Neural crest cell (in vitro differentiated cells): ENCODE measurements around the gene TMEM129. TPM values are rescaled to one million over a fixed set of nuclear protein-coding genes. Genes with fewer than 3 reads are reported as not detected.

ENCODE experiments used
- DNase-seq: peaks from one replicate; pipeline ENCODE4 v3.0.0; 2021; ENCODE audit warnings: low read depth, mixed read lengths, low spot score
- H3K27ac Mint-ChIP-seq: one replicate; pipeline ENCODE4 v1.8.0; 2021; ENCODE audit warnings: mild to moderate bottlenecking, mixed read lengths; ENCODE audit not compliant: unreplicated experiment
- H3K27me3 Mint-ChIP-seq: 2 replicates; pipeline ENCODE4 v1.8.0; 2021; ENCODE audit warnings: low read depth, mild to moderate bottlenecking, mixed read lengths
- H3K36me3 Mint-ChIP-seq: 2 replicates; pipeline ENCODE4 v1.8.0; 2021; ENCODE audit warnings: low read depth, mild to moderate bottlenecking, mixed read lengths
- H3K4me1 Mint-ChIP-seq: 2 replicates; pipeline ENCODE4 v1.8.0; 2021; ENCODE audit warnings: mixed read lengths
- H3K4me3 Mint-ChIP-seq: one replicate; pipeline ENCODE4 v1.8.0; 2021; ENCODE audit warnings: mild to moderate bottlenecking, mixed read lengths
- H3K9me3 Mint-ChIP-seq: 2 replicates; pipeline ENCODE4 v1.8.0; 2021; ENCODE audit warnings: mixed read lengths
- CTCF ChIP-seq: fragments of 200-600 bp; sonication (generic); conservative IDR thresholded peaks from 2 replicates; pipeline ENCODE4 v1.5.0; 2021; ENCODE audit warnings: antibody characterized with exemption, mild to moderate bottlenecking
- total RNA-seq: library from RNA; stranded (reverse); gene quantifications from 2 replicates; pipeline ENCODE4 v1.2.1, GENCODE V29; 2021

TMEM129 gene
- total RNA-seq, 1 donor from 2014 or later = 37.4 TPM

- DNase-seq = no peak
- Mint-ChIP-seq H3K4me3 (no peak overlapping the region), H3K27ac (no peak overlapping the region), H3K4me1 (no peaks in the 10 kb centered on the region), H3K36me3 (peaks cover 3% of the 10 kb centered on the region), H3K27me3 (no peaks in the 10 kb centered on the region), H3K9me3 (no peaks in the 10 kb centered on the region)
- TF ChIP-seq CTCF = no peak
Observed at GRCh38 chr4:1745697-1746096, 24.6 kb upstream of the TMEM129 start.

GRCh38 chr4:1745165-1745564 is 24.0 kb upstream of the TMEM129 start:
- H3K36me3 Mint-ChIP-seq = peaks cover 3% of the 10 kb centered on the region
- no peak for TF ChIP-seq CTCF
- no peaks in the 10 kb centered on the region for H3K9me3 Mint-ChIP-seq
- no peak for DNase-seq
- no peaks in the 10 kb centered on the region for H3K27me3 Mint-ChIP-seq
- H3K4me1 Mint-ChIP-seq = no peaks in the 10 kb centered on the region
- no peak overlapping the region for H3K4me3 Mint-ChIP-seq
- no peak overlapping the region for H3K27ac Mint-ChIP-seq

- no peak overlapping the region for H3K27ac Mint-ChIP-seq
- TF ChIP-seq CTCF = no peak
- no peaks in the 10 kb centered on the region for H3K4me1 Mint-ChIP-seq
- H3K27me3 Mint-ChIP-seq = no peaks in the 10 kb centered on the region
- no peaks in the 10 kb centered on the region for H3K9me3 Mint-ChIP-seq
- peaks cover 3% of the 10 kb centered on the region for H3K36me3 Mint-ChIP-seq
- no peak overlapping the region for H3K4me3 Mint-ChIP-seq
- no peak for DNase-seq
Observed at GRCh38 chr4:1744552-1744951, 23.4 kb upstream of the TMEM129 start.

GRCh38 chr4:1743975-1744374 is 22.9 kb upstream of the TMEM129 start:
- Mint-ChIP-seq H3K9me3 (no peaks in the 10 kb centered on the region), H3K27ac (no peak overlapping the region), H3K27me3 (no peaks in the 10 kb centered on the region), H3K4me3 (no peak overlapping the region), H3K4me1 (no peaks in the 10 kb centered on the region), H3K36me3 (peaks cover 4% of the 10 kb centered on the region)
- no peak for DNase-seq
- TF ChIP-seq CTCF = no peak

- no peaks in the 10 kb centered on the region for H3K9me3 Mint-ChIP-seq
- DNase-seq = no peak
- TF ChIP-seq CTCF = no peak
- no peak overlapping the region for H3K27ac Mint-ChIP-seq
- no peak overlapping the region for H3K4me3 Mint-ChIP-seq
- peaks cover 8% of the 10 kb centered on the region for H3K36me3 Mint-ChIP-seq
- no peaks in the 10 kb centered on the region for H3K4me1 Mint-ChIP-seq
- no peaks in the 10 kb centered on the region for H3K27me3 Mint-ChIP-seq
Observed at GRCh38 chr4:1743551-1743950, 22.4 kb upstream of the TMEM129 start.

GRCh38 chr4:1741208-1741607 is 20.1 kb upstream of the TMEM129 start:
- Mint-ChIP-seq H3K4me1 (no peaks in the 10 kb centered on the region), H3K9me3 (no peaks in the 10 kb centered on the region), H3K27ac (no peak overlapping the region), H3K27me3 (no peaks in the 10 kb centered on the region), H3K36me3 (peaks cover 20% of the 10 kb centered on the region), H3K4me3 (no peak overlapping the region)
- no peak for DNase-seq
- no peak for TF ChIP-seq CTCF
